ENCODE results near the gene BLOC1S3.

Gene BLOC1S3

DNA sequence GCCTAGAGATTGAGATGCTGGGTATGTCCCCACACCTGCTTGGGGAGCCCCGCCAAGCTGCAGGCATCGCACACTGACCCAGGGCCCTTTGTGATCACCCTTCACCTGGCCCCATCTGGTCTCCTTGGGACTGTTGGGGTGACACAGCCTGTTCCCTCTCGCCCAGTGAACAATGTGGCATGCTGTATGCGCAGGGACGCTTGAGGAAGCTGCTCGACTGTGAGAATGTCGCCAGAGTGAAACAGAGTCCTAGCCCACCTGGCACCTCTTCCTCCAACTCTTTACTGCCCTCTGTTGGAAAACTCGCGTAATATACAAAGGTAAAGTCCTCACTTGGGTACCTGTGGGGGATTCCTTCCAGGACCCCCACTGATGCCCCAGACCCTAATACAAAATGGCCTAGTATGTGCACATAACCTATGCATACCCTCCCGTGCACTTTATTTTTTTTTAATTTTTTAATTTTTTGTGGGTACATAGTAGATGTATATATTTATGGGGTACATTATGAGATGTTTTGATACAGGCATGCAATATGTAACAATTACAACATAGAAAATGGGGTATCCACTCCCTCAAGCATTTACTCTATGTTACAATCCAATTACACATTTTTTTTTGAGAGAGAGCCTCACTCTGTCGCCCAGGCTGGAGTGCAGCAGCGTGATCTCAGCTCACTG is 9.0 kb downstream of the BLOC1S3 start:
- Mint-ChIP-seq H3K9me3 (peaks cover 11% of the 10 kb centered on the region), H3K36me3 (ENCODE audit: low read depth) (no peaks in the 10 kb centered on the region), H3K4me1 (no peaks in the 10 kb centered on the region), H3K4me3 (no peak overlapping the region), H3K27me3 (ENCODE audit: low read depth, poor library complexity) (peaks cover 26% of the 10 kb centered on the region), H3K27ac (no peak overlapping the region)
- TF ChIP-seq, protein P1, sequence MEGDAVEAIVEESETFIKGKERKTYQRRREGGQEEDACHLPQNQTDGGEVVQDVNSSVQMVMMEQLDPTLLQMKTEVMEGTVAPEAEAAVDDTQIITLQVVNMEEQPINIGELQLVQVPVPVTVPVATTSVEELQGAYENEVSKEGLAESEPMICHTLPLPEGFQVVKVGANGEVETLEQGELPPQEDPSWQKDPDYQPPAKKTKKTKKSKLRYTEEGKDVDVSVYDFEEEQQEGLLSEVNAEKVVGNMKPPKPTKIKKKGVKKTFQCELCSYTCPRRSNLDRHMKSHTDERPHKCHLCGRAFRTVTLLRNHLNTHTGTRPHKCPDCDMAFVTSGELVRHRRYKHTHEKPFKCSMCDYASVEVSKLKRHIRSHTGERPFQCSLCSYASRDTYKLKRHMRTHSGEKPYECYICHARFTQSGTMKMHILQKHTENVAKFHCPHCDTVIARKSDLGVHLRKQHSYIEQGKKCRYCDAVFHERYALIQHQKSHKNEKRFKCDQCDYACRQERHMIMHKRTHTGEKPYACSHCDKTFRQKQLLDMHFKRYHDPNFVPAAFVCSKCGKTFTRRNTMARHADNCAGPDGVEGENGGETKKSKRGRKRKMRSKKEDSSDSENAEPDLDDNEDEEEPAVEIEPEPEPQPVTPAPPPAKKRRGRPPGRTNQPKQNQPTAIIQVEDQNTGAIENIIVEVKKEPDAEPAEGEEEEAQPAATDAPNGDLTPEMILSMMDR (IDR thresholded peaks at IDR 0.05): peak; percentile 72
- DNase-seq: peak; percentile 35

DNA sequence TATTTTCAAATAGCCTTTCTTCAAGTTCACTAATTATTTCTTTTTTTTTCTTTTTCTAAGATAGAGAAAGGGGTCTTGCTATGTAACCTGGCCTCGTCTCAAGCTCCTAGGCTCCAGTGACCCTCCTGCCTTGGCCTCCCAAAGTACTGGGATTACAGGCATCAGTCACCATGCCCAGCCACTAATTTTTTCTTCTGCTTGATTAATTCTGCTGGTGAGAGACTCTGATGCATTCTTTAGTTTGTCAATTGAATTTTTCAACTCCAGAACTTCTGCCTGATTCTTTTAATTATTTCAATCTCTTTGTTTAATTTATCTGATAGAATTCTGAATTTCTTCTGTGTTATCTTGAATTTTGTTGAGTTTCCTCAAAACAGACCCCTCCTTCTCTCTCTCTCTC is 11.4 kb downstream of the BLOC1S3 start:
- TF ChIP-seq, protein P1 (IDR thresholded peaks at IDR 0.05): no peak
- H3K4me3 Mint-ChIP-seq: no peak overlapping the region
- no peaks in the 10 kb centered on the region for H3K36me3 Mint-ChIP-seq (ENCODE audit: low read depth)
- peaks cover 11% of the 10 kb centered on the region for H3K9me3 Mint-ChIP-seq
- H3K4me1 Mint-ChIP-seq: no peaks in the 10 kb centered on the region
- DNase-seq: no peak
- no peak overlapping the region for H3K27ac Mint-ChIP-seq
- peaks cover 30% of the 10 kb centered on the region for H3K27me3 Mint-ChIP-seq (ENCODE audit: low read depth, poor library complexity)

DNA sequence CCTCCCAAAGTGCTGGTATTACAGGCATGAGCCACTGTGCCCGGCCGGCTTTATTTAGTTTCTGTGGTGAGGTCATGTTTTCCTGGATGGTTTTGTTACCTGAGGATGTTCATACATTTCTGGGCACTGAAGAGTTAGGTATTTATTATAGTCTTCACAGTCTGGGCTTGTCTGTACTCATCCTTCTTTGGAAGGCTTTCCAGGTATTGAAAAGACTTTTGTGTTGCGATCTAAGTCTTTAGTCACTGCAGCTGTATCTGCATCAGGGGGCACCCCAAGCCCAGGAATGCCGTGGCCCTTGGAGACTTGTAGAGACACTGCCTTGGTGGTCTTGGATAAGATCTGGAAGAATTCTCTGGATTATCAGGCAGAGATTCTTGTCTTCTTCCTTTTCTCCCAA is 12.8 kb downstream of the BLOC1S3 start:
- peaks cover 11% of the 10 kb centered on the region for H3K9me3 Mint-ChIP-seq
- H3K4me3 Mint-ChIP-seq: no peak overlapping the region
- no peak overlapping the region for H3K27ac Mint-ChIP-seq
- no peak for DNase-seq
- peaks cover 26% of the 10 kb centered on the region for H3K27me3 Mint-ChIP-seq (ENCODE audit: low read depth, poor library complexity)
- peaks cover 3% of the 10 kb centered on the region for H3K4me1 Mint-ChIP-seq
- TF ChIP-seq, protein P1 (IDR thresholded peaks at IDR 0.05): no peak
- H3K36me3 Mint-ChIP-seq (ENCODE audit: low read depth): no peaks in the 10 kb centered on the region

DNA sequence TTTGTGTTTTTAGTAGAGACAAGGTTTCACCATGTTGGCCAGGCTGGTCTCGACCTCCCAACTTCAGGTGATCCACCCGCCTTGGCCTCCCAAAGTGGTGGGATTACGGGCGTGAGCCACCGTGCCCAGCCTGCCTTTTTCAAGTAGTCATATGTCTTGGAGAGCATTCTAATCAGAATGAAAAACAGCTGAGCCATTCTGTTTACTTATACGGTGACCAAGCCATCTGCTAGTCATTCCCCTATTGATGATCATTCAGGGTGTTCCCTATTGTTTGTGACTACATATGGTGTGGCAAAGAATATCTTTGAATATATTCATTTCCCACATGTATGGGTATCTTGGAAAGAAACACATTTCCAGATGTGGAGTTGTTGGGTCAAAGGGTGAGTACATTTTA is 17.2 kb downstream of the BLOC1S3 start:
- Mint-ChIP-seq H3K4me3 (no peak overlapping the region), H3K36me3 (ENCODE audit: low read depth) (no peaks in the 10 kb centered on the region), H3K4me1 (peaks cover 19% of the 10 kb centered on the region), H3K9me3 (no peaks in the 10 kb centered on the region), H3K27me3 (ENCODE audit: low read depth, poor library complexity) (peaks cover 47% of the 10 kb centered on the region), H3K27ac (no peak overlapping the region)
- DNase-seq: no peak
- TF ChIP-seq, protein P1 (IDR thresholded peaks at IDR 0.05): no peak

DNA sequence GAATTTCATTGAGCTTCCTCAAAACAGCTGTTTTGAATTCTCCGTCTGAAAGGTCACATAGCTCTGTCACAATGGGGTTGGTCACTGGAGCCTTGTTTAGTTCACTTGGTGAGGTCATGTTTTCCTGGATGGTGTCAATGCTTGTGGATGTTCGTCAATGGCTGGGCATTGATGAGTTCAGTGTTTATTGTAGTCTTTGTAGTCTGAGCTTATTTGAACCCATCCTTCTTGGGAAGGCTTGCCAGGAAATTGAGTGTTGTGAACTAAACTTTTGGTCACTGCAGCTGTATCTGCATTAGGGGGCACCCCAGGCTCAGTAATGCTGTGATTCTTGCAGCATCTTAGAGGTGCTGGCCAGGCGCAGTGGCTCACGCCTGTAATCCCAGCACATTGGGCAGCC is 22.0 kb downstream of the BLOC1S3 start:
- DNase-seq: peak; percentile 59
- TF ChIP-seq, protein P1 (IDR thresholded peaks at IDR 0.05): peak; percentile 55
- Mint-ChIP-seq H3K27ac (no peak overlapping the region), H3K36me3 (ENCODE audit: low read depth) (no peaks in the 10 kb centered on the region), H3K27me3 (ENCODE audit: low read depth, poor library complexity) (peaks cover 57% of the 10 kb centered on the region), H3K4me1 (peaks cover 25% of the 10 kb centered on the region), H3K9me3 (no peaks in the 10 kb centered on the region), H3K4me3 (no peak overlapping the region)

DNA sequence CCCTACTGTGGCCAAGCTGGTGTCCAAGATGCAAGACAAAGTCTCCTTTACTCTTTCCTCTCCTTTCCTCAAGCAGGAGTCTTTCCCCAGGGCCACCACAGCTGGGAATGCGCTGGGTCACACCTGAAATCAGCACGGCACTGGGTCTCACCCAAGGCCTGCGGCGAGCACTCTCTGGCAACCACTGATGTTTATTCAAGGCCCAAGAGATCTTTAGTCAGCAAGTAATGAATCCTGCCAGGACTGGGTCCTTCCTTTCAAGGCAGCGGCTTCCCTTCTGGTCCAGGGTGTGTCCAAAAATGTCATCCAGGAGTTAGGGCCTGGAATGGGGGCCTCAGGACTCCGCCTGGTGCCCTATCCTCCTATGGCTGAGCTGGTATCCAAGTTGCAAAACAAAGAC is 24.1 kb downstream of the BLOC1S3 start:
- peaks cover 15% of the 10 kb centered on the region for H3K4me1 Mint-ChIP-seq
- no peaks in the 10 kb centered on the region for H3K36me3 Mint-ChIP-seq (ENCODE audit: low read depth)
- H3K9me3 Mint-ChIP-seq: no peaks in the 10 kb centered on the region
- H3K27ac Mint-ChIP-seq: no peak overlapping the region
- H3K27me3 Mint-ChIP-seq (ENCODE audit: low read depth, poor library complexity): peaks cover 49% of the 10 kb centered on the region
- no peak overlapping the region for H3K4me3 Mint-ChIP-seq
- no peak for DNase-seq
- TF ChIP-seq, protein P1 (IDR thresholded peaks at IDR 0.05): no peak

Measured in nephron progenitor cell (in vitro differentiated cells).